Measurements from ENCODE around the gene MRGPRE. TPM values are rescaled to one million over a fixed set of nuclear protein-coding genes. Genes with fewer than 3 reads are reported as not detected.

The MRGPRE gene
- total RNA-seq, 1 donor from 2014 or later: not detected

DNA sequence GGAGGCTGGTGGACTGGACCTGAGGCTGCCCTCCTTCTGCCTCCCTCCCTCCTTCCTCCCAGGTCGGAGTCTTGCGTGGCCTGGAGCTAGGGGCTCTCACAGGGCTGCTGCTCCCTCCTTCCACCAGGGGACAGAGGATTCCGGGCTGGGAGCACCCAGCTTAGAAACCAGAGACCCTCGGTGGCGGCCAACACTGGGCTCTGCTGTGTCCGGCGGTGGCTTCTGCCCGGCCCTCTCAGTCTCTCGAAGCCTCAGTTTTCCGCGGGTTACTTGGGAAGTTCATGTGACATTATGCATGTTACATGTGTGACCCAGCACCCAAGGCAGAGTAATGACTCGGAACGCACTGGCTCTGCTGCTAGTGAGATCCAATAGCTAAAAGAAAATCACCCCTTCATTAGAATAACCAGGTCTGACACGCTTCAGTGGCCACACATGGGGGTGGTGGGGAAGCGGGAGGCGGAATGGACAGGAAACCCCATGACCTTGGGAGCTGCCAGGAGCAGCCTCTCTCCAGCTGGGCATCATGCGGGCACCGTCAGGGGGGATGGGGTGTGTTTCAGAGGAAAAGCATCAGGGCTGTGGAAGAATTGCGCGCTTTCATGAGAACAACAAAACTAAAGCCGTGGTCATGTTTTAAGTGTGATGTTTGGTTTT is 7.7 kb downstream of the MRGPRE start:
- Mint-ChIP-seq H3K4me1 (ENCODE audit: low read depth) (no peaks in the 10 kb centered on the region), H3K9me3 (ENCODE audit: low read depth) (no peaks in the 10 kb centered on the region)
- no peak for DNase-seq (ENCODE audit: low spot score, unreplicated experiment)

GRCh38 chr11:3223932-3224381 is 8.3 kb downstream of the MRGPRE start:
- Mint-ChIP-seq H3K4me1 (ENCODE audit: low read depth) (no peaks in the 10 kb centered on the region), H3K4me3 (ENCODE audit: low read depth) (no peak overlapping the region), H3K27me3 (peaks cover 57% of the 10 kb centered on the region), H3K27ac (no peak overlapping the region), H3K9me3 (ENCODE audit: low read depth) (no peaks in the 10 kb centered on the region), H3K36me3 (ENCODE audit: insufficient read depth) (no peaks in the 10 kb centered on the region)
- no peak for DNase-seq (ENCODE audit: low spot score, unreplicated experiment)
- TF ChIP-seq, protein P1, sequence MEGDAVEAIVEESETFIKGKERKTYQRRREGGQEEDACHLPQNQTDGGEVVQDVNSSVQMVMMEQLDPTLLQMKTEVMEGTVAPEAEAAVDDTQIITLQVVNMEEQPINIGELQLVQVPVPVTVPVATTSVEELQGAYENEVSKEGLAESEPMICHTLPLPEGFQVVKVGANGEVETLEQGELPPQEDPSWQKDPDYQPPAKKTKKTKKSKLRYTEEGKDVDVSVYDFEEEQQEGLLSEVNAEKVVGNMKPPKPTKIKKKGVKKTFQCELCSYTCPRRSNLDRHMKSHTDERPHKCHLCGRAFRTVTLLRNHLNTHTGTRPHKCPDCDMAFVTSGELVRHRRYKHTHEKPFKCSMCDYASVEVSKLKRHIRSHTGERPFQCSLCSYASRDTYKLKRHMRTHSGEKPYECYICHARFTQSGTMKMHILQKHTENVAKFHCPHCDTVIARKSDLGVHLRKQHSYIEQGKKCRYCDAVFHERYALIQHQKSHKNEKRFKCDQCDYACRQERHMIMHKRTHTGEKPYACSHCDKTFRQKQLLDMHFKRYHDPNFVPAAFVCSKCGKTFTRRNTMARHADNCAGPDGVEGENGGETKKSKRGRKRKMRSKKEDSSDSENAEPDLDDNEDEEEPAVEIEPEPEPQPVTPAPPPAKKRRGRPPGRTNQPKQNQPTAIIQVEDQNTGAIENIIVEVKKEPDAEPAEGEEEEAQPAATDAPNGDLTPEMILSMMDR (IDR thresholded peaks at IDR 0.05; ENCODE audit: unreplicated experiment): no peak

More for the DNA sequence above, 7.7 kb downstream of the MRGPRE start:
- TF ChIP-seq, protein P1 (IDR thresholded peaks at IDR 0.05; ENCODE audit: unreplicated experiment): no peak
- peaks cover 51% of the 10 kb centered on the region for H3K27me3 Mint-ChIP-seq
- no peak overlapping the region for H3K4me3 Mint-ChIP-seq (ENCODE audit: low read depth)
- peak overlapping the region; percentile 50 for H3K27ac Mint-ChIP-seq
- no peaks in the 10 kb centered on the region for H3K36me3 Mint-ChIP-seq (ENCODE audit: insufficient read depth)

DNA sequence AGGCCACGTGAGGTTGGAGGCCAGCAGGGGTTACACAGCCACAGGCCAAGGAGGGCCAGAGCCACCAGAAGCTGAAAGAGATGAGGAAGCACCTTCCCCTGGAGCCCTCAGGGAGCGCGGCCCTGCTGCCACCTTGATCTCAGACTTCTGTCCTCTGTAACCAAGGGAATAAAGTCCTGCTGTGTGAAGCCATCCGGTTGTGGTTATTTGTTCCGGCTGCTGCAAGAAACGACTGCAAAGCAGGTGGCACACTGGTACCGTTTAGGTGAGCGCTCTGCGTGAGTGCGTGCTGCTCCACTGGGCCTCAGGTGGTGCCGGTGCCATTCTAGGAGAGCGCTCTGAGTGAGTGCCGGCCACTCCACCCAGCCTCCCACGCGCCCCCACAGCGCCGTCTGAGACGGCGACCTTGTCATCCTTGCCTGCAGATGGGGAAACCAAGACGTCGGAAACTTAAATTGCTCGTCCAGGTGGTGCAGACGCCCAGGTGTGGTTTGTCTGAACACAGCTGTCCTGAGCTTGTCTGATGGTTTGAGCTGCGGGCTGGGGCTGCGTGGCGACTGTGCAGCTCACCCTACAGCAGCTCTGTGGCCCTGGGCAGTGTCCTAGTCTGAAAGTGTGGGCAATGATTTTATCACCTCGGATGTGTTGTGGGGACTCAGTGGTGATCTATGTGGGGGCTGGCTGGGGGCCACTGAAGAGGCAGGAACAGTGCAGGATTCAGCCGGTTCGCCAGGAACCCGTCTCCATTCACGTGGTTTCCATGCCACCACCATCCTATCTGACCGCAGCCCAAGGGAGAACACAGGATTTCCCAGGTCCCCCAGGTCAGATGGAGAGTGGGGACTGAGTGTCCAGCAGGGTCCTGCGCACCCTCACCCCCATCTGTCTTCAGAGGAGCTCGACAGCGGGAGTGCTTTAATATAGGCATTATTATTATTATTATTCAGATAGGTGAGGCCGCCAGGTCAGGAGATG is 9.0 kb downstream of the MRGPRE start:
- no peak overlapping the region for H3K4me3 Mint-ChIP-seq (ENCODE audit: low read depth)
- peaks cover 55% of the 10 kb centered on the region for H3K27me3 Mint-ChIP-seq
- TF ChIP-seq, protein P1 (IDR thresholded peaks at IDR 0.05; ENCODE audit: unreplicated experiment): no peak
- no peak for DNase-seq (ENCODE audit: low spot score, unreplicated experiment)
- no peak overlapping the region for H3K27ac Mint-ChIP-seq
- no peaks in the 10 kb centered on the region for H3K9me3 Mint-ChIP-seq (ENCODE audit: low read depth)
- H3K36me3 Mint-ChIP-seq (ENCODE audit: insufficient read depth): no peaks in the 10 kb centered on the region
- no peaks in the 10 kb centered on the region for H3K4me1 Mint-ChIP-seq (ENCODE audit: low read depth)

DNA sequence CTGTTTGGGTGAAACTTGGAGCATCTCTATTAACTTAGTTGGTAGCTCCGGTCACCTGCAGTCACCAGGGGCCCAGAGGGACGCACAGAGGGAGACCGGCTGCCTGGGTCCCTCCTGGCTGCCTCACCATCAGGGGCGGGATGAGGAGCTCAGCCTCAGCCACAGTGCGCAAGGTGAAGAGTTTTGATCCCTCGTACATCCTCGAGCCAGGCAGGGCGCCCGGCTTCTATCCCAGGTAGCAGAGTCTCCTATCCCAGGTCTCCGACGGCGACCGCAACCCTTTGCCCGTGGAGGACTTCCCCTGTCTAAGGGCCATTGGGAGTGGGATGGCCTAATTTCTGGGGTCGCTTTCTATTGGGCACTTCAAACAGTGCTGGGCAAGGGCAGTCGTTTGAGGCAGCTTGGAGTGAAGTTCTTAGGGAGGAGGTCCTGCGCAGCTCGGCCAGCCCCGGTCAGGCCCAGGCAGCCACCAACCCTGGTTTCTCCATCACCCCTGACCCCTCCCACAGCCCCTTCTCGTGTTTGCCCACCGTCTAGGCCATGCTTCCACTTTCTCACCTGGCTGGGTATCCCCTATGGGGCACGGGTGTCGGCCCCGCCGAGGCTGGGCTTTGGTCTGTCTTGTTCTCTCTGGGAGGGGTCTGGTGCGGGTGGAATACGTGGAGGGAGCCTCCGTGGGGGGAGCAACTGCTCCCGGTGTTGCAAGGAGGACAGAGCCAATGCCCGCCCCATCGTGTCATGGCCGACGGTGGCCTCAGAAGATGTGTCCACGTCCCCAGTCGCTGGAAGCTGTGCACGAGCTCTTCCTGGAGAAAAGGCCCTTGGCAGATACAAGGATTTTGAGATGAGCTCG is 10.0 kb downstream of the MRGPRE start:
- no peaks in the 10 kb centered on the region for H3K36me3 Mint-ChIP-seq (ENCODE audit: insufficient read depth)
- H3K9me3 Mint-ChIP-seq (ENCODE audit: low read depth): no peaks in the 10 kb centered on the region
- H3K27ac Mint-ChIP-seq: no peak overlapping the region
- DNase-seq (ENCODE audit: low spot score, unreplicated experiment): no peak
- no peak overlapping the region for H3K4me3 Mint-ChIP-seq (ENCODE audit: low read depth)
- H3K27me3 Mint-ChIP-seq: peaks cover 59% of the 10 kb centered on the region
- TF ChIP-seq, protein P1 (IDR thresholded peaks at IDR 0.05; ENCODE audit: unreplicated experiment): no peak
- no peaks in the 10 kb centered on the region for H3K4me1 Mint-ChIP-seq (ENCODE audit: low read depth)

All from progenitor cell of endocrine pancreas (in vitro differentiated cells).